Activated CD4-positive, alpha-beta T cell treated with anti-CD3 and anti-CD28 coated beads, Interleukin-2, Interleukin-4, amounts not matched to agents 100 ng/mL and 50 ng/mL, durations not matched to agents 16 hours and 8 hours (primary cell): ENCODE data around the gene FNBP1L.

Source experiments
- DNase-seq: peaks from one replicate; pipeline ENCODE4 v3.0.0-alpha.2; 2020; ENCODE audit warnings: low spot score

Gene FNBP1L

DNA sequence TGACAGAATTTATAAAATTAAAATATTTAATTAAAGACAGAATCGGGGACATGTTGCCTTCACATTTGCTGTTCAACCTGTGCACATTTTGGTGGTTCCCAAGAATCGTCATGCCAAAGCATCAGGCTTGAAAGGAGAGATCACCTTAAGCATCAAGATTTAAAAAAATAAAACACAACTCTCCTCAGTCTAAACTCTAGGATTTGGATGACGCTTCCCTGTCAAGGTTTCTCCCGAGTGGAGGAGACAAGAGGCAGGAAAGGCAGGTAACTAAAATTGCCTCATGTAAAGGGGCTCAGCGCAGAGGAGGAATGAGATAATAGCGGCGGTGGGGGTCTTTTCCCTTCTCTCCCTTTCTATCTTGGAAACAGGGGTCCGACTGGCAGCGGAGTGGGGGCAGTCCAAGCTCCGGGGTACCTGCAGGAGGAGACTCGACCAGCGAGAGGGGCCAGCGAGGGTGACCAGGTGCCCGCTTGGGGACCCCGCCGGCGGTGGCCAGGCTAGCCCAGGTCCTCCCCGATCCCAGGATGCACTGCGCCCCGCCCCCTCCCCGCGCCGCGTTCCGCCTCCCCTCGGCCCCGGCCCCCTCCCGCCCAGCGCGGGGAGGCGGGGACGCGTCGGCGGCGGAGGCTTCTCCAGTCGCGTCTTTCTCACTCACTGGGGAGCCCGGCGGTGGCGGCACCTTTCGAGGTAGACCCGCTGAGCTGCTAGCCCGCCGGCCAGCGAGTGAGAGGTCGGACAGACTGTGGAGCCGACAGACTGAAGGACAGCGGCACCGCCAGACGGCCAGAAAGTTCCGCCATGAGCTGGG is at the start of gene FNBP1L:
Gene FNBP1L, plus strand, starts transcription at position 638 of the 811 bp plus-strand sequence. Its CDS starts 164 bp downstream, at position 802.
- peak; percentile 18 for DNase-seq

- no peak for DNase-seq
Observed at GRCh38 chr1:93399781-93400180, 48.1 kb upstream of the FNBP1L start.

DNA sequence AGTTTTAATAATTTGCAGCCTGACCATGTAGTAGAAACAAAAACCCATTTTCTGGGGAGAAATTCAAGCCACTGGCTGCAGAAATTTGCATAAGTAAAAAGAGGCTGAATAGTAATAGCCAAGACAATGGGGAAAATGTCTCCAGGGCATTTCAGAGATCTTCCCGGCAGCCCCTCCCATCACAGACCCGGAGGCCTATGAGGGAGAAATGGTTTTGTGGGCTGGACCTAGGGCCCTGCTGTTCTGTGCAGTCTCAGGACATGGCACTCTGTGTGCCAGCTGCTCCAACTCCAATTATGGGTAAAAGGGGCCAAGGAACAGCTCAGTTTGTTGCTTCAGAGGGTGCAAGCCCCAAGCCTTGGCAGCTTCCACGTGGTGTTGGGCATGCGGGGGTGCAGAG is 39.7 kb upstream of the FNBP1L start:
- DNase-seq, result no peak

GRCh38 chr1:93411000-93411399 is 36.9 kb upstream of the FNBP1L start:
- DNase-seq, result no peak

DNA sequence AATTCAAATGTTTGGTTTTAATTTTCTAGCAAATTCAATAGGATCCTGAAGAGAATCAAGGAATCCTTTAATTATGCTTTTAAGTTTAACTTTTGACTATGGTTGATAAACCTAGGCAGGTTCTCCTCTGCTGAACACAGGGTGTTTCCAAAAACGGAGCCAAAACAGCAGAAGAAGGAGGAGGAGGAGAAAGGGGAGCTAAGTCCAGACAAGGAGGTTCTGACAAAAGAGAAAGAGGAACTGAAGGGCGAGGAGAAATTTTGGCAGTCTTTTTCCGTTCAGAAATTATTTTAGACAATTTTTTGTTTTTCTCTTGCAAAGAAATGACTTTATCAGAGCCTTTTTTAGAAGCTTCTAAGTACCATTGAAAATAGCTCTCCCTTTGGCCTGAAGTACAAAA is 33.2 kb upstream of the FNBP1L start:
- DNase-seq, result no peak

- no peak for DNase-seq
Observed at GRCh38 chr1:93415296-93415695, 32.6 kb upstream of the FNBP1L start.

- no peak for DNase-seq
Observed at GRCh38 chr1:93416183-93416582, 31.7 kb upstream of the FNBP1L start.

GRCh38 chr1:93419344-93419743 is 28.6 kb upstream of the FNBP1L start:
- DNase-seq, result no peak

GRCh38 chr1:93420400-93420799 is 27.5 kb upstream of the FNBP1L start:
- no peak for DNase-seq

DNA sequence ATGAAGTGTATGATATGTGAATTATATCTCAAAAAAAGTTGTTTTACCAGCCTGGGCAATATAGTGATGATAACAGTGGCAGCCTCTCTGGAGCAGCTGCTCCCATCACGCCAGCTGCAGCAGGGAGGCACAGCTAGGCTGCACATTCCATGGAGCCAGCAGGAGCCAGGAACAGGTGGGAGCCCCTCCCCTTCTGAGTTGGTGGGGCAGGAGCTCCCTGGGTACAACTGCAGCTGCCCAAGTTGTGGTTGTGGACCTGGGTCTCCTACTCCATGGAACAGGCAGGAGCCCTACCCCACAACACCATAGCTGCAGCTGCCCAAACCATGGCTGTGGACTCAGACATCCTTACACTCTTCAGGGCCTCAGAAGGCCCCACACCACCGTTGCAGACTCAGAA is 21.7 kb upstream of the FNBP1L start:
- DNase-seq, result no peak

- DNase-seq, result no peak
Observed at GRCh38 chr1:93427656-93428055, 20.3 kb upstream of the FNBP1L start.

- DNase-seq, result no peak
Observed at GRCh38 chr1:93433407-93433961, 14.4 kb upstream of the FNBP1L start.

- no peak for DNase-seq
Observed at GRCh38 chr1:93434088-93434487, 13.8 kb upstream of the FNBP1L start.

DNA sequence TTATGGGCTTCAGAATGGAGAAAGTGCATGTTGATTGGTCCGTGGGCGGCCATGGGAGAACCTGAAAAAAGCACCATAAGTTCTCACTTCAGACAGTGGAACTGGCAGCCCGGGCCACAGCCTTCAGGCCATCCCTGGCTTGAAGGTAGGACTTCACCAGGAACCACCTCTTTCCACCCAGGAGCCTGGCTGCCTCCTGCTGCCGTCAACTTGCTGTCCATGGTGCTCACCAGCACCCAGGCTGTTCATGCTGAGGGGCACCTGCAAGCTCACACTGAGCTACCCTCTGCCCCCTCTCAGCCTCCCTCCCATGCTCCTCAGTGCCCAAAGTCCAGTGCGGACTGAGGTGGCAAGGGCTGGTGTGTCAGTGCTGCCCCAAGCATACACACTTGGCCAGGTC is 12.9 kb upstream of the FNBP1L start:
- no peak for DNase-seq

- no peak for DNase-seq
Observed at GRCh38 chr1:93435443-93435842, 12.5 kb upstream of the FNBP1L start.

- no peak for DNase-seq
Observed at GRCh38 chr1:93436496-93436895, 11.4 kb upstream of the FNBP1L start.

DNA sequence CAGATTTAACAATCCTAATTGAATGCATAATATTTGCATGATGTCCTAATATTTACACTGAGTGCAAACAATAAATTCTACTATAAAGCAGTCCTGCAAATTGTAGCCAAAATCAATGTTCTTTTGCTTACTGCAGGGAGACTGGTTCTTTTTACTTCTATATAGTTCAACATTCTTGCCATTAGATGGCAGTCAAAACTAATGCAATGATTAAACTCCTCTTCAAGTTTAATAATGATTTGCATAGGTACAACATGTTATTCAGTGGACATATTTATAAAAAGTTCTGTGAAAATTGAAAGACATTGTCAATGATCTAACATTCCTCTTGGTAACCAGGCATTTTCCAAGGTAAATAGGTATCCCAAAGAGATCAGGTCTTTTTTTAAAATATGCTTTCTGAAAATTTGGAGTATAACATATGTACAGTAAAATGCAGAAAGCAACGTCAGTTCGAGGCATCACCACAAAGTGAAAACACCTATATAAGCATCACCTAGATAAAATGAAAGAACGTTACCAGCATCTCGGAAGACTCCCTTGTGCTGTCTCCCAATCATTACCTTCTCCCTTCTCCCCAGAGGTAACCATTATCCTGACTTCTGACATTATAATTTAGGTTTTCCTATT is 9.8 kb upstream of the FNBP1L start:
- DNase-seq, result peak; percentile 44

- no peak for DNase-seq
Observed at GRCh38 chr1:93438716-93439115, 9.2 kb upstream of the FNBP1L start.

DNA sequence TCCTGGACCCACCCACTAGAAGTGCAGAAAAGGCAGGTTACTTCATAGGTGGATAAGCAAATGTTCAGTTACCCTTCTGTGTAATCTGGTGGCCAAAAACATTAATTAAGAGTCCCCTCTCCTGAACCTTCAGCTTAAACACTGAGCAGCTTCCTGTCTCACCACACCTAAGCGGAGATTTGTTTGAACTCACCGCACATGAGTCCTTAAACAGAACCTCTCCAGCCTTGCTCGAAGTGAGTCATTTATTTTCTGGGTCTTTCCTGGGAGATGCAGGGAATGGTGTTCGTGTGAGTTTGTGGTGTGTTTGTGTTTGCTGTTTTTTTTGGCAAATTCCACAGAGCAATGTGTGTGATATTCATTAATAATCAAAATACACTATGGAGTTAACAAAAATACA is 7.6 kb upstream of the FNBP1L start:
- no peak for DNase-seq

DNA sequence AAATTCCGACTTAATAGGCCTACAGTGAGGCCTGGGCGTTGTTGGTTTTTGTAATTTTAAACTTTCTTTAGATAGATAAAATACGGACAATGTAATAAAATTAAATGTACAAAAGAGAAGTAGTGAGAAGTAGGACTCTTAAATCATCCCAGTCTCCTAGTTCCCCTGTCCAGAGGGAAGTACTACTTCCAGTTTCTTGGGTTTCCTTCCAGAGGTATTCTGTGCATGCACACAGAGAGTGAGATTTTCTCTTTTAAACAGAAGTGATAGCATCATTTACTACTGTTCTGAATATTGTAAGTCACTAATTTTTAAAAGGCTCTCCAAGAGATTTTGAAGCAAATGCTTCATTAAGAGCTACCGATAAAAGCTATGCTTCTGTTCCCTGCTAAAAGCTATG is 7.2 kb upstream of the FNBP1L start:
- DNase-seq, result no peak

DNA sequence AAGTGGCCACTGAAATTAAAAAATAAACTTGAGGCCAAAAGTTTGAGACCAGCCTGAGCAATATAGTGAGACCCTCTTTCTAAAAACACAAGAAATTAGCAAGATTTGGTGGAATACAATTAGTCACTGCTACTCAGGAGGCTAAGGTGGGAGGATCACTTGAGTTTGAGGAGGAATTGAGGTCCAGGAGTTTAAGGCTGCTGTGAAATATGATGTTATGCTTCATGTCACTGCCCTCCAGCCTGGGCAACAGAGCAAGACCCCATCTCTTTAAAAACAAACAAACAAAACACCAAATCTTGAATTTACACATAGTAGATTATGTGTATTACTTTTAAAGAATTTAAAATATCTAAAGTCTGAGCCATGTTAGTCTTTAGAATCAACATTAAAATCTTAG is 6.3 kb upstream of the FNBP1L start:
- no peak for DNase-seq

DNA sequence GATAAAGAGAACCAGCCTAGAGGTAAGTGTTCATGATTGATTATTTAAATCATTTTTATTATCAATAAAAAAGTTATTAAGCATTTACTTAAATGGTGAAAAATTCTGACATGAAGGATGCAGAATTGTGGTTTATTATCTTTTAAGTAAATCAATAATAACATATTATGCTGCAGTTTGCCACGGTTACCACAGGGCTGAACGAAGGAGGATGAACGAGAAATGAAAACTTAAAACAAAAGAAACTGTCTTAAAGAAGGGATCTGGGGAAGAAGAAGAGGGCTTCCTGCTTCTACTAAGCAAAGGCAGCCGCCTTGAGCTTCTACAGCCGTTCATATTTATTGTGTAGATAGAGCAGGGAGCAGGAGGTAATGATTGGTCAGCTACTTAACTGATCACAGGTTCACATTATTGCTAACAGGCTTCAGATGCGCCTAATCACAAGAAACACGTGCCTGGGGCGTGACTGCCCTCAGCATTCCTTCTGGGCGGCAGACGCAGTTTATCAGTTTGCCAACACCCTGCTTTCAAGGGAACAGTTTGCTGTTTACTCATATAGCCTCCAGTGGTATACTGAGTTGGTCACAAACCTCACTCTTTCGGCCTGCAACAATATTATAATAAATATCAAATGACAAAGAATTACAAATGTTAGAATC is 5.8 kb upstream of the FNBP1L start:
- DNase-seq, result no peak

GRCh38 chr1:93442741-93443140 is 5.2 kb upstream of the FNBP1L start:
- DNase-seq, result no peak
